ENCODE results near the gene CABP7.
A peak's percentile ranks its signal among the peaks of the same experiment; 100 is the strongest.

Gene CABP7

GRCh38 chr22:29702931-29703501, 16.8 kb upstream of the CABP7 start:
- DNase-seq: peak; percentile 48

- DNase-seq: peak; percentile 40
Measured at GRCh38 chr22:29703569-29704195, 16.1 kb upstream of the CABP7 start.

GRCh38 chr22:29704528-29705285, 15.1 kb upstream of the CABP7 start:
- peak; percentile 84 for DNase-seq

GRCh38 chr22:29705651-29706050, 14.2 kb upstream of the CABP7 start:
- DNase-seq: no peak

- DNase-seq: peak; percentile 67
Measured at GRCh38 chr22:29706486-29706885, 13.3 kb upstream of the CABP7 start.

- DNase-seq: peak; percentile 19
Measured at GRCh38 chr22:29707010-29707409, 12.8 kb upstream of the CABP7 start.

GRCh38 chr22:29707471-29707870, 12.3 kb upstream of the CABP7 start:
- DNase-seq: no peak

- no peak for DNase-seq
Measured at GRCh38 chr22:29710193-29710592, 9.6 kb upstream of the CABP7 start.

GRCh38 chr22:29710922-29711593, 8.7 kb upstream of the CABP7 start:
- DNase-seq: no peak

GRCh38 chr22:29712119-29712518, 7.7 kb upstream of the CABP7 start:
- no peak for DNase-seq

GRCh38 chr22:29713156-29713727, 6.6 kb upstream of the CABP7 start:
- peak; percentile 88 for DNase-seq

GRCh38 chr22:29715240-29715639, 4.6 kb upstream of the CABP7 start:
- DNase-seq: peak; percentile 88

GRCh38 chr22:29715705-29716104, 4.1 kb upstream of the CABP7 start:
- DNase-seq: peak; percentile 42

GRCh38 chr22:29716814-29717545, 2.8 kb upstream of the CABP7 start:
- peak; percentile 93 for DNase-seq

- no peak for DNase-seq
Measured at GRCh38 chr22:29717789-29718188, 2.0 kb upstream of the CABP7 start.

- DNase-seq: no peak
Measured at GRCh38 chr22:29718949-29719898, 579 bp upstream of the CABP7 start.

- no peak for DNase-seq
Measured at GRCh38 chr22:29720811-29721323, 1.1 kb downstream of the CABP7 start.

GRCh38 chr22:29722151-29722550, 2.3 kb downstream of the CABP7 start:
- no peak for DNase-seq

- no peak for DNase-seq
Measured at GRCh38 chr22:29722587-29722986, 2.8 kb downstream of the CABP7 start.

- DNase-seq: no peak
Measured at GRCh38 chr22:29723766-29724165, 4.0 kb downstream of the CABP7 start.

- no peak for DNase-seq
Measured at GRCh38 chr22:29724843-29725242, 5.0 kb downstream of the CABP7 start.

All from eye (tissue), 1 donor.